Measurements from ENCODE around the gene AGAP1. TPM values are rescaled to one million over a fixed set of nuclear protein-coding genes. Genes with fewer than 3 reads are reported as not detected.

The AGAP1 gene
- total RNA-seq, 2 donors from 2014 or later: 28.9 to 33.3 TPM

- intact Hi-C loops (cut with DNase I): loop anchor here in 1 of 2 donors (5.0 kb wide), 1 partner anchor 406 kb away; no protein-coding TSS in a partner anchor
- DNase-seq (ENCODE audit: low spot score): no peak
Measured at GRCh38 chr2:235770909-235771820, 277.3 kb downstream of the AGAP1 start.

GRCh38 chr2:235773188-235773928, 279.5 kb downstream of the AGAP1 start:
- no peak for DNase-seq (ENCODE audit: low spot score)
- intact Hi-C loops (cut with DNase I): loop anchor here in 1 of 2 donors (5.0 kb wide), 1 partner anchor 404 kb away; no protein-coding TSS in a partner anchor

GRCh38 chr2:235774153-235774870, 280.5 kb downstream of the AGAP1 start:
- DNase-seq (ENCODE audit: low spot score): no peak
- intact Hi-C loops (cut with DNase I): loop anchor here in 1 of 2 donors (5.0 kb wide), 1 partner anchor 403 kb away; no protein-coding TSS in a partner anchor

- no peak for DNase-seq (ENCODE audit: low spot score)
- intact Hi-C loops (cut with DNase I): no loop called here
Measured at GRCh38 chr2:235776531-235776930, 282.7 kb downstream of the AGAP1 start.

GRCh38 chr2:235779444-235779896, 285.6 kb downstream of the AGAP1 start:
- DNase-seq (ENCODE audit: low spot score): peak; percentile 89
- intact Hi-C loops (cut with DNase I): loop anchor here in 1 of 2 donors (2.0 kb wide), 1 partner anchor 397 kb away; no protein-coding TSS in a partner anchor

- intact Hi-C loops (cut with DNase I): no loop called here
- no peak for DNase-seq (ENCODE audit: low spot score)
Measured at GRCh38 chr2:235780401-235780800, 286.6 kb downstream of the AGAP1 start.

- DNase-seq (ENCODE audit: low spot score): no peak
- intact Hi-C loops (cut with DNase I): loop anchor here in 1 of 2 donors (1.0 kb wide), 1 partner anchor 18 kb away; no protein-coding TSS in a partner anchor
Measured at GRCh38 chr2:235781775-235782174, 287.9 kb downstream of the AGAP1 start.

- DNase-seq (ENCODE audit: low spot score): no peak
- intact Hi-C loops (cut with DNase I): no loop called here
Measured at GRCh38 chr2:235784788-235785187, 290.9 kb downstream of the AGAP1 start.

- intact Hi-C loops (cut with DNase I): no loop called here
- no peak for DNase-seq (ENCODE audit: low spot score)
Measured at GRCh38 chr2:235789552-235789951, 295.7 kb downstream of the AGAP1 start.

GRCh38 chr2:235793163-235793752, 299.4 kb downstream of the AGAP1 start:
- no peak for DNase-seq (ENCODE audit: low spot score)
- intact Hi-C loops (cut with DNase I): no loop called here

GRCh38 chr2:235799281-235799680, 305.4 kb downstream of the AGAP1 start:
- DNase-seq (ENCODE audit: low spot score): no peak
- intact Hi-C loops (cut with DNase I): loop anchor here in 1 of 2 donors (1.0 kb wide), 1 partner anchor 17 kb away; no protein-coding TSS in a partner anchor

GRCh38 chr2:235802542-235802941, 308.7 kb downstream of the AGAP1 start:
- no peak for DNase-seq (ENCODE audit: low spot score)
- intact Hi-C loops (cut with DNase I): no loop called here

GRCh38 chr2:235803028-235803427, 309.2 kb downstream of the AGAP1 start:
- DNase-seq (ENCODE audit: low spot score): no peak
- intact Hi-C loops (cut with DNase I): no loop called here

GRCh38 chr2:235804676-235805075, 310.8 kb downstream of the AGAP1 start:
- intact Hi-C loops (cut with DNase I): no loop called here
- no peak for DNase-seq (ENCODE audit: low spot score)

GRCh38 chr2:235806986-235807750, 313.3 kb downstream of the AGAP1 start:
- no peak for DNase-seq (ENCODE audit: low spot score)
- intact Hi-C loops (cut with DNase I): no loop called here

GRCh38 chr2:235808366-235808765, 314.5 kb downstream of the AGAP1 start:
- intact Hi-C loops (cut with DNase I): no loop called here
- no peak for DNase-seq (ENCODE audit: low spot score)

GRCh38 chr2:235810252-235810651, 316.4 kb downstream of the AGAP1 start:
- intact Hi-C loops (cut with DNase I): no loop called here

GRCh38 chr2:235810846-235811245, 317.0 kb downstream of the AGAP1 start:
- intact Hi-C loops (cut with DNase I): no loop called here
- DNase-seq (ENCODE audit: low spot score): no peak

More at GRCh38 chr2:235810252-235810651, 316.4 kb downstream of the AGAP1 start:
- DNase-seq (ENCODE audit: low spot score): no peak
